ENCODE results near the gene SCYGR6.

Gene SCYGR6
- total RNA-seq, result 0 reads per million in 3 donors

GRCh38 chr2:227724394-227725039, at the start of gene SCYGR6:
SCYGR6 (minus strand) TSS chr2:227724757; CDS start chr2:227724757, 0 bp downstream.
- H3K27ac ChIP-seq (ENCODE audit: insufficient read depth, low read length, poor library complexity, severe bottlenecking), result no peak within 1 kb of the TSS

GRCh38 chr2:227774011-227774624, 49.6 kb upstream of the SCYGR6 start:
- no peak overlapping the region for H3K27ac ChIP-seq (ENCODE audit: insufficient read depth, low read length, poor library complexity, severe bottlenecking)
- no peaks in the 10 kb centered on the region for H3K27me3 ChIP-seq (replicated peaks; ENCODE audit: control insufficient read depth, insufficient read depth, low read length, poor library complexity, severe bottlenecking)
- H3K36me3 ChIP-seq (ENCODE audit: control insufficient read depth, insufficient read depth, low read length), result no peaks in the 10 kb centered on the region
- H3K9me3 ChIP-seq (ENCODE audit: control insufficient read depth, low read length), result no peaks in the 10 kb centered on the region
- H3K4me1 ChIP-seq (ENCODE audit: control insufficient read depth, insufficient read depth, low read length, poor library complexity, severe bottlenecking), result no peaks in the 10 kb centered on the region
- no peak overlapping the region for H3K4me3 ChIP-seq (ENCODE audit: insufficient read depth, low read depth, low read length, poor library complexity, severe bottlenecking)
- DNase-seq, result no peak

More at GRCh38 chr2:227724394-227725039, at the start of gene SCYGR6:
- Histone ChIP-seq H3K4me1 (ENCODE audit: control insufficient read depth, insufficient read depth, low read length, poor library complexity, severe bottlenecking) (no peaks in the 10 kb centered on the region), H3K27me3 (replicated peaks; ENCODE audit: control insufficient read depth, insufficient read depth, low read length, poor library complexity, severe bottlenecking) (no peaks in the 10 kb centered on the region), H3K36me3 (ENCODE audit: control insufficient read depth, insufficient read depth, low read length) (no peaks in the 10 kb centered on the region), H3K4me3 (ENCODE audit: insufficient read depth, low read depth, low read length, poor library complexity, severe bottlenecking) (no peak within 1 kb of the TSS), H3K9me3 (ENCODE audit: control insufficient read depth, low read length) (no peaks in the 10 kb centered on the region)
- DNase-seq, result no peak

- Histone ChIP-seq H3K27ac (ENCODE audit: insufficient read depth, low read length, poor library complexity, severe bottlenecking) (no peak overlapping the region), H3K36me3 (ENCODE audit: control insufficient read depth, insufficient read depth, low read length) (no peaks in the 10 kb centered on the region), H3K4me1 (ENCODE audit: control insufficient read depth, insufficient read depth, low read length, poor library complexity, severe bottlenecking) (no peaks in the 10 kb centered on the region), H3K9me3 (ENCODE audit: control insufficient read depth, low read length) (no peaks in the 10 kb centered on the region), H3K27me3 (replicated peaks; ENCODE audit: control insufficient read depth, insufficient read depth, low read length, poor library complexity, severe bottlenecking) (no peaks in the 10 kb centered on the region), H3K4me3 (ENCODE audit: insufficient read depth, low read depth, low read length, poor library complexity, severe bottlenecking) (no peak overlapping the region)
- no peak for DNase-seq
Measured at GRCh38 chr2:227772932-227773331, 48.4 kb upstream of the SCYGR6 start.

- no peaks in the 10 kb centered on the region for H3K27me3 ChIP-seq (replicated peaks; ENCODE audit: control insufficient read depth, insufficient read depth, low read length, poor library complexity, severe bottlenecking)
Measured at GRCh38 chr2:227772197-227772661, 47.7 kb upstream of the SCYGR6 start.

GRCh38 chr2:227767830-227768229, 43.3 kb upstream of the SCYGR6 start:
- H3K4me1 ChIP-seq (ENCODE audit: control insufficient read depth, insufficient read depth, low read length, poor library complexity, severe bottlenecking), result no peaks in the 10 kb centered on the region
- no peaks in the 10 kb centered on the region for H3K36me3 ChIP-seq (ENCODE audit: control insufficient read depth, insufficient read depth, low read length)
- H3K4me3 ChIP-seq (ENCODE audit: insufficient read depth, low read depth, low read length, poor library complexity, severe bottlenecking), result no peak overlapping the region
- no peaks in the 10 kb centered on the region for H3K9me3 ChIP-seq (ENCODE audit: control insufficient read depth, low read length)
- no peak overlapping the region for H3K27ac ChIP-seq (ENCODE audit: insufficient read depth, low read length, poor library complexity, severe bottlenecking)
- no peaks in the 10 kb centered on the region for H3K27me3 ChIP-seq (replicated peaks; ENCODE audit: control insufficient read depth, insufficient read depth, low read length, poor library complexity, severe bottlenecking)
- DNase-seq, result no peak

More at GRCh38 chr2:227772197-227772661, 47.7 kb upstream of the SCYGR6 start:
- no peak overlapping the region for H3K27ac ChIP-seq (ENCODE audit: insufficient read depth, low read length, poor library complexity, severe bottlenecking)
- no peak overlapping the region for H3K4me3 ChIP-seq (ENCODE audit: insufficient read depth, low read depth, low read length, poor library complexity, severe bottlenecking)
- no peaks in the 10 kb centered on the region for H3K4me1 ChIP-seq (ENCODE audit: control insufficient read depth, insufficient read depth, low read length, poor library complexity, severe bottlenecking)
- DNase-seq, result no peak
- H3K9me3 ChIP-seq (ENCODE audit: control insufficient read depth, low read length), result no peaks in the 10 kb centered on the region
- no peaks in the 10 kb centered on the region for H3K36me3 ChIP-seq (ENCODE audit: control insufficient read depth, insufficient read depth, low read length)

GRCh38 chr2:227766373-227766883, 41.9 kb upstream of the SCYGR6 start:
- DNase-seq, result peak; percentile 14 to 34 (median 23)
- no peaks in the 10 kb centered on the region for H3K36me3 ChIP-seq (ENCODE audit: control insufficient read depth, insufficient read depth, low read length)
- no peaks in the 10 kb centered on the region for H3K9me3 ChIP-seq (ENCODE audit: control insufficient read depth, low read length)
- H3K27ac ChIP-seq (ENCODE audit: insufficient read depth, low read length, poor library complexity, severe bottlenecking), result no peak overlapping the region
- H3K27me3 ChIP-seq (replicated peaks; ENCODE audit: control insufficient read depth, insufficient read depth, low read length, poor library complexity, severe bottlenecking), result no peaks in the 10 kb centered on the region
- H3K4me3 ChIP-seq (ENCODE audit: insufficient read depth, low read depth, low read length, poor library complexity, severe bottlenecking), result no peak overlapping the region
- H3K4me1 ChIP-seq (ENCODE audit: control insufficient read depth, insufficient read depth, low read length, poor library complexity, severe bottlenecking), result no peaks in the 10 kb centered on the region

- DNase-seq, result no peak
- Histone ChIP-seq H3K27ac (ENCODE audit: insufficient read depth, low read length, poor library complexity, severe bottlenecking) (no peak overlapping the region), H3K27me3 (replicated peaks; ENCODE audit: control insufficient read depth, insufficient read depth, low read length, poor library complexity, severe bottlenecking) (no peaks in the 10 kb centered on the region), H3K36me3 (ENCODE audit: control insufficient read depth, insufficient read depth, low read length) (no peaks in the 10 kb centered on the region), H3K4me1 (ENCODE audit: control insufficient read depth, insufficient read depth, low read length, poor library complexity, severe bottlenecking) (no peaks in the 10 kb centered on the region), H3K9me3 (ENCODE audit: control insufficient read depth, low read length) (no peaks in the 10 kb centered on the region), H3K4me3 (ENCODE audit: insufficient read depth, low read depth, low read length, poor library complexity, severe bottlenecking) (no peak overlapping the region)
Measured at GRCh38 chr2:227765788-227766372, 41.3 kb upstream of the SCYGR6 start.

- H3K4me1 ChIP-seq (ENCODE audit: control insufficient read depth, insufficient read depth, low read length, poor library complexity, severe bottlenecking), result no peaks in the 10 kb centered on the region
- H3K27ac ChIP-seq (ENCODE audit: insufficient read depth, low read length, poor library complexity, severe bottlenecking), result no peak overlapping the region
- no peak overlapping the region for H3K4me3 ChIP-seq (ENCODE audit: insufficient read depth, low read depth, low read length, poor library complexity, severe bottlenecking)
- H3K27me3 ChIP-seq (replicated peaks; ENCODE audit: control insufficient read depth, insufficient read depth, low read length, poor library complexity, severe bottlenecking), result no peaks in the 10 kb centered on the region
- DNase-seq, result no peak
- no peaks in the 10 kb centered on the region for H3K36me3 ChIP-seq (ENCODE audit: control insufficient read depth, insufficient read depth, low read length)
- H3K9me3 ChIP-seq (ENCODE audit: control insufficient read depth, low read length), result no peaks in the 10 kb centered on the region
Measured at GRCh38 chr2:227761740-227762476, 37.4 kb upstream of the SCYGR6 start.

- Histone ChIP-seq H3K27me3 (replicated peaks; ENCODE audit: control insufficient read depth, insufficient read depth, low read length, poor library complexity, severe bottlenecking) (no peaks in the 10 kb centered on the region), H3K4me1 (ENCODE audit: control insufficient read depth, insufficient read depth, low read length, poor library complexity, severe bottlenecking) (no peaks in the 10 kb centered on the region), H3K36me3 (ENCODE audit: control insufficient read depth, insufficient read depth, low read length) (no peaks in the 10 kb centered on the region), H3K27ac (ENCODE audit: insufficient read depth, low read length, poor library complexity, severe bottlenecking) (no peak overlapping the region), H3K9me3 (ENCODE audit: control insufficient read depth, low read length) (no peaks in the 10 kb centered on the region), H3K4me3 (ENCODE audit: insufficient read depth, low read depth, low read length, poor library complexity, severe bottlenecking) (no peak overlapping the region)
- DNase-seq, result no peak
Measured at GRCh38 chr2:227759411-227760118, 35.0 kb upstream of the SCYGR6 start.
